PC-9 (cell line): ENCODE results near the gene CD6. TPM values are rescaled to one million over a fixed set of nuclear protein-coding genes. Genes with fewer than 3 reads are reported as not detected.

Source experiments
- BruUV-seq: library from RNA; stranded (reverse); fragments of 400-500 nt; replicated peaks from 2 replicates; lab custom pipeline; 2021; lab: Mats Ljungman, UMichigan
- CTCF ChIA-PET: fragments of 300-600 bp; sonication (Branson Sonifier 250); formaldehyde crosslinking; loops from one replicate; lab custom pipeline; 2022; ENCODE audit warnings: antibody characterized with exemption; lab: Charles Lee
- POLR2A ChIA-PET: fragments of 300-600 bp; sonication (Branson Sonifier 250); formaldehyde crosslinking; loops from one replicate; lab custom pipeline; 2022; ENCODE audit warnings: antibody characterized with exemption; ENCODE audit not compliant: unreplicated experiment; lab: Charles Lee
- DNase-seq, 2 experiments: peaks; one replicate each; pipeline versions ENCODE4 v3.0.0 to v3.0.0-alpha.2; 2015 to 2022; ENCODE audit warnings: mixed read lengths in 1 of 2
- H2AFZ ChIP-seq: fragments of 200-600 bp; sonication (generic); 2 replicates; pipeline ENCODE4 v1.8.1; 2017; ENCODE audit warnings: antibody characterized with exemption
- H3F3A ChIP-seq: fragments of 200-600 bp; sonication (generic); 2 replicates; pipeline ENCODE4 v1.8.1; 2017; ENCODE audit warnings: antibody characterized with exemption, mild to moderate bottlenecking, low read depth; ENCODE audit not compliant: insufficient read depth
- H3K27ac ChIP-seq: fragments of 200-600 bp; sonication (generic); 2 replicates; pipeline ENCODE4 v1.6.1; 2016; ENCODE audit warnings: mixed run types
- H3K27me3 ChIP-seq: fragments of 200-600 bp; sonication (generic); 2 replicates; pipeline ENCODE4 v1.6.1; 2016; ENCODE audit warnings: low read depth, mixed run types; ENCODE audit not compliant: insufficient read depth
- H3K36me3 ChIP-seq: fragments of 200-600 bp; sonication (generic); 2 replicates; pipeline ENCODE4 v1.6.1; 2016; ENCODE audit warnings: low read depth, mixed run types
- H3K4me1 ChIP-seq: fragments of 200-600 bp; sonication (generic); replicated peaks from 2 replicates; pipeline ENCODE4 v1.6.1; 2016; ENCODE audit warnings: mixed run types; ENCODE audit not compliant: insufficient read depth
- H3K4me2 ChIP-seq: fragments of 200-600 bp; sonication (generic); 2 replicates; pipeline ENCODE4 v1.6.1; 2017; ENCODE audit warnings: mixed run types
- H3K4me3 ChIP-seq: fragments of 200-600 bp; sonication (generic); 2 replicates; pipeline ENCODE4 v1.6.1; 2016; ENCODE audit warnings: mixed run types
- H3K79me2 ChIP-seq: fragments of 200-600 bp; sonication (generic); 2 replicates; pipeline ENCODE4 v1.6.1; 2017; ENCODE audit warnings: low read depth, mixed run types
- H3K9me2 ChIP-seq: fragments of 200-600 bp; sonication (generic); 2 replicates; pipeline ENCODE4 v1.8.1; 2017; ENCODE audit warnings: mild to moderate bottlenecking; ENCODE audit not compliant: insufficient read depth
- H3K9me3 ChIP-seq: fragments of 200-600 bp; sonication (generic); 2 replicates; pipeline ENCODE4 v1.8.1; 2016; ENCODE audit warnings: low read depth; ENCODE audit not compliant: insufficient read depth
- H4K20me1 ChIP-seq: fragments of 200-600 bp; sonication (generic); 2 replicates; pipeline ENCODE4 v1.8.1; 2017; ENCODE audit not compliant: insufficient read depth
- CTCF ChIP-seq: fragments of 200-600 bp; sonication (generic); conservative IDR thresholded peaks from 2 replicates; pipeline ENCODE4 v1.6.1; 2017; ENCODE audit warnings: mixed run types, antibody characterized with exemption, mild to moderate bottlenecking, moderate library complexity
- EZH2 ChIP-seq: fragments of 200-600 bp; sonication (generic); IDR thresholded peaks from 2 replicates; pipeline ENCODE4 v1.8.0; 2017; ENCODE audit warnings: antibody characterized with exemption, low read depth
- intact Hi-C: fragments of 100-400 bp; cut with micrococcal nuclease; formaldehyde crosslinking; loops from one replicate; pipeline ENCODE4 v1.10.0; 2022; ENCODE audit not compliant: unreplicated experiment
- total RNA-seq: library from RNA; stranded (reverse); gene quantifications from 2 replicates; pipeline ENCODE4 v1.2.3, GENCODE V29; 2021

CD6 gene
- total RNA-seq, 1 experiment from 2014 or later, result 0.74 TPM

- H3K4me3 ChIP-seq, result no peak overlapping the region
- H3K4me1 ChIP-seq, result peaks cover 8% of the 10 kb centered on the region
- H3K9me3 ChIP-seq, result no peaks in the 10 kb centered on the region
- H2AFZ ChIP-seq, result no peak overlapping the region
- no peaks in the 10 kb centered on the region for H3K9me2 ChIP-seq
- H3F3A ChIP-seq, result peaks cover 4% of the 10 kb centered on the region; the same call in 1 of the 2 replicates
- H3K36me3 ChIP-seq, result no peaks in the 10 kb centered on the region
- DNase-seq, result no peak
- no peaks in the 10 kb centered on the region for H4K20me1 ChIP-seq
- H3K4me2 ChIP-seq, result no peak overlapping the region
- intact Hi-C loops, result loop anchor here (10.0 kb wide), 1 partner anchor 935 kb away; no protein-coding TSS in a partner anchor
- no peak overlapping the region for H3K27ac ChIP-seq
- no peaks in the 10 kb centered on the region for H3K27me3 ChIP-seq
- ChIA-PET CTCF (no interaction called here), POLR2A (interaction anchor here (0.5 kb wide), 1 partner anchor 76 kb away, joined by 3 read pairs; no protein-coding TSS in a partner anchor)
- no peaks in the 10 kb centered on the region for H3K79me2 ChIP-seq
- TF ChIP-seq CTCF (no peak), EZH2 (no peak)
- BruUV-seq, result no TSS peak
These were observed 41.7 kb upstream of the CD6 start for GRCh38 chr11:60929764-60930163.

- TF ChIP-seq CTCF, result no peak
- no peak for TF ChIP-seq EZH2
- Histone ChIP-seq H3K36me3 (no peaks in the 10 kb centered on the region), H4K20me1 (no peaks in the 10 kb centered on the region), H3K4me2 (no peak overlapping the region), H3K79me2 (no peaks in the 10 kb centered on the region), H3K27me3 (no peaks in the 10 kb centered on the region), H3K4me1 (peaks cover 3% of the 10 kb centered on the region), H3K27ac (no peak overlapping the region), H3K9me3 (no peaks in the 10 kb centered on the region), H3F3A (peaks cover 1% of the 10 kb centered on the region; the same call in 1 of the 2 replicates), H3K9me2 (no peaks in the 10 kb centered on the region), H3K4me3 (no peak overlapping the region), H2AFZ (no peak overlapping the region)
- intact Hi-C loops, result no loop called here
- DNase-seq, result peak in 1 of 2 experiments; percentile 12
- ChIA-PET CTCF (no interaction called here), POLR2A (no interaction called here)
- BruUV-seq, result no TSS peak
These were observed 41.1 kb upstream of the CD6 start for GRCh38 chr11:60930394-60930793.

GRCh38 chr11:60931917-60932316, 39.6 kb upstream of the CD6 start:
- ChIA-PET POLR2A (no interaction called here), CTCF (no interaction called here)
- TF ChIP-seq CTCF (no peak), EZH2 (no peak)
- Histone ChIP-seq H3K4me2 (no peak overlapping the region), H3K4me3 (no peak overlapping the region), H3K27ac (no peak overlapping the region), H4K20me1 (no peaks in the 10 kb centered on the region), H3K27me3 (no peaks in the 10 kb centered on the region), H3F3A (no peaks in the 10 kb centered on the region), H3K79me2 (no peaks in the 10 kb centered on the region), H3K36me3 (no peaks in the 10 kb centered on the region), H3K9me2 (no peaks in the 10 kb centered on the region), H3K4me1 (no peaks in the 10 kb centered on the region), H3K9me3 (no peaks in the 10 kb centered on the region), H2AFZ (no peak overlapping the region)
- DNase-seq, result no peak
- no TSS peak for BruUV-seq
- intact Hi-C loops, result no loop called here
